HEK293T (cell line): ENCODE data around the gene EDRF1.
A peak's percentile ranks its signal among the peaks of the same experiment; 100 is the strongest.

Source experiments
- CTCF ChIA-PET: fragments of 350-600 bp; formaldehyde crosslinking; extraction: SDS; loops from one replicate; lab custom pipeline; 2021; ENCODE audit warnings: antibody characterized with exemption, inconsistent platforms; lab: Yijun Ruan, JAX
- POLR2A ChIA-PET: fragments of 350-600 bp; formaldehyde crosslinking; extraction: SDS; loops from one replicate; lab custom pipeline; 2020; ENCODE audit warnings: antibody characterized with exemption, inconsistent platforms; lab: Yijun Ruan, JAX
- DNase-seq: peaks from one replicate; pipeline ENCODE4 v3.0.0; 2012; ENCODE audit warnings: mixed read lengths; ENCODE audit errors: extremely low spot score
- ARNT ChIP-seq: fragments of 450-650 bp; IDR thresholded peaks from 2 replicates; pipeline ENCODE4 v1.6.1; 2017; ENCODE audit warnings: mild to moderate bottlenecking
- BHLHE40 ChIP-seq: fragments of 450-650 bp; IDR thresholded peaks from 2 replicates; pipeline ENCODE4 v1.6.1; 2016; ENCODE audit warnings: mild to moderate bottlenecking, moderate library complexity, borderline replicate concordance
- CTBP1 ChIP-seq: fragments of 450-650 bp; IDR thresholded peaks from 2 replicates; pipeline ENCODE4 v1.6.1; 2016; ENCODE audit warnings: borderline replicate concordance
- ELF4 ChIP-seq: fragments of 450-650 bp; IDR thresholded peaks from 2 replicates; pipeline ENCODE4 v1.6.1; 2017; ENCODE audit warnings: antibody characterized with exemption
- FOXA1 ChIP-seq: fragments of 450-650 bp; IDR thresholded peaks from 2 replicates; pipeline ENCODE4 v1.6.1; 2016; ENCODE audit warnings: mild to moderate bottlenecking
- FOXK2 ChIP-seq: fragments of 450-650 bp; IDR thresholded peaks from 2 replicates; pipeline ENCODE4 v1.6.1; 2016; ENCODE audit warnings: mild to moderate bottlenecking
- FOXM1 ChIP-seq: fragments of 450-650 bp; IDR thresholded peaks from 2 replicates; pipeline ENCODE4 v1.6.1; 2017; ENCODE audit warnings: mild to moderate bottlenecking, borderline replicate concordance
- HDGF ChIP-seq: fragments of 450-650 bp; IDR thresholded peaks from 2 replicates; pipeline ENCODE4 v1.6.1; 2017; ENCODE audit warnings: antibody characterized with exemption, borderline replicate concordance
- L3MBTL2 ChIP-seq: fragments of 450-650 bp; conservative IDR thresholded peaks from 2 replicates; pipeline ENCODE4 v1.6.1; 2016; ENCODE audit warnings: mild to moderate bottlenecking
- LEF1 ChIP-seq: fragments of 450-650 bp; IDR thresholded peaks from 2 replicates; pipeline ENCODE4 v1.6.1; 2017; ENCODE audit warnings: mild to moderate bottlenecking, borderline replicate concordance
- NFRKB ChIP-seq: fragments of 450-650 bp; IDR thresholded peaks from 2 replicates; pipeline ENCODE4 v1.6.1; 2016; ENCODE audit warnings: mild to moderate bottlenecking, moderate library complexity
- SP1 ChIP-seq: fragments of 450-650 bp; IDR thresholded peaks from 2 replicates; pipeline ENCODE4 v1.6.1; 2017
- SUZ12 ChIP-seq: fragments of 450-650 bp; IDR thresholded peaks from 2 replicates; pipeline ENCODE4 v1.6.1; 2016; ENCODE audit warnings: mild to moderate bottlenecking
- TARDBP ChIP-seq: fragments of 450-650 bp; IDR thresholded peaks from 2 replicates; pipeline ENCODE4 v1.6.1; 2016
- ZNF384 ChIP-seq: fragments of 450-650 bp; IDR thresholded peaks from 2 replicates; pipeline ENCODE4 v1.6.1; 2016
- TF ChIP-seq, protein P1 (sequence below): fragments of 450-650 bp; IDR thresholded peaks from 2 replicates; pipeline ENCODE4 v1.6.1; 2016

Gene EDRF1, protein sequence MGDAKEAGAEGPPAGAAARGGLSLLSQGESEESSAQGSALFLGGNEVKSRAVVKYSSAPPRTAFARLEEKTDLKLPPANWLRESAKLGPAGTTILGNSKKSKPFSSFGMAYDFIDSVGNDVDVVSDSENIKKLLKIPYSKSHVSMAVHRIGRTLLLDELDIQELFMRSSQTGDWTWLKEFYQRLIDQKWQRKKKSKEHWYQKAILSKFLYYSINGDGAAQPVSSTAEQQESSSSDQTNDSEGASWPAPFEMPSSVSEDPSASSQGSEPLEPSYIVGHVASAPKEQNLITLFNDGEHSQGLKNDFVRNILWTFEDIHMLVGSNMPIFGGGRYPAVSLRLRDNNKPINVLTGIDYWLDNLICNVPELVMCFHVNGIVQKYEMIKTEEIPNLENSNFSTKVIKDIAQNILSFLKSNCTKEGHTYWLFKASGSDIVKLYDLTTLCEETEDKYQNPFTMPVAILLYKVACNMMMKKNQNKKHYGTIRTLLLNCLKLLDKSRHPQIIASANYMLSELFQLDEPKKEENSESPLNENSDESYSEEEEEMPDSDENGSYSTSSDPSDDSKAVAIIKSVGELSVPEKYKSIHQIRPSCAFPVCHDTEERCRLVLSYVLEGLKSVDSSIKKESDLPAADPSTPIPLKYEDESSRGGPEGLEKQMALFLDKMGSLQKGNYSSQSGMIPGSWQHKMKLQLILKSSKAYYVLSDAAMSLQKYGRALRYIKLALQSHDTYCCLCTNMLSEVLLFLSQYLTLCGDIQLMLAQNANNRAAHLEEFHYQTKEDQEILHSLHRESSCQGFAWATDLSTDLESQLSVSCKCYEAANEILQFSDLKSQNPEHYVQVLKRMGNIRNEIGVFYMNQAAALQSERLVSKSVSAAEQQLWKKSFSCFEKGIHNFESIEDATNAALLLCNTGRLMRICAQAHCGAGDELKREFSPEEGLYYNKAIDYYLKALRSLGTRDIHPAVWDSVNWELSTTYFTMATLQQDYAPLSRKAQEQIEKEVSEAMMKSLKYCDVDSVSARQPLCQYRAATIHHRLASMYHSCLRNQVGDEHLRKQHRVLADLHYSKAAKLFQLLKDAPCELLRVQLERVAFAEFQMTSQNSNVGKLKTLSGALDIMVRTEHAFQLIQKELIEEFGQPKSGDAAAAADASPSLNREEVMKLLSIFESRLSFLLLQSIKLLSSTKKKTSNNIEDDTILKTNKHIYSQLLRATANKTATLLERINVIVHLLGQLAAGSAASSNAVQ

DNA sequence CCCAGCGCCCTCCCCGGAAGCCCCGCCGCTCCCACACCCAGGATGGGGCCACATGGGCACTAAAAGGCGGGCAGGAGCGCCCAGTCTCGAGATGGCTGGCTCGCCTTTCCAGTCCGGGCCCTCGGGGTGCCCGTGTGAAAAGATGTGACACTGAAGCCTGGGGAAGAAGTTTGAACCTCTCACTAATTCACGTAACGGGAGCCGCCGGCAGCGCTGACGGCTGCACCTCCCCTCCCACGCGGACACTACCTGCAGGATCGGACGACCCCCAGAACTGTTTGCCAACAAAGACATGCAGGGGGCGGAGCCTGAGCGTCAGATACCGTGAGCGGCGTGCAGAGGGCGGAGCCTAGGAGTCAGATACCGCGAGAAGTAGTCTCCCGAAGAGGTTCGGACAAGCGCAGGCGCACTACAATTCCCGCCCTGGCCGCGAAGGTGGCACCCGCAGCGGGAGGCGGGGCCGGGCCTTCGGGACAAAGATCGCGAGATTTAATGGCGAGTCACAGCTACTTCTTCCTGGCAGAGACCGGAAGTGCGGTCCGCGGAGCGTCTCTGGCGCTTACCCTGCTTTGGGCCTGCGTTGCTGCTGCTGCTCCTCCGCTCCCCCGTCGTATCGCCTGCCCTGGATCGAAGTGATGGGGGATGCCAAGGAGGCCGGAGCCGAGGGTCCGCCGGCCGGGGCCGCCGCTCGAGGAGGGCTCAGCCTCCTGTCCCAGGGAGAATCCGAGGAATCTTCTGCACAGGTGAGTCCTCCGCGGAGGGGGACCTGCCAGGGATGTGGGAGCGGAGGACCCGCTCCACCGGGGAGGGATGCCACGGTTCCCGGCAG, at the start of gene EDRF1:
Gene EDRF1 (plus strand): TSS at position 537 of the 829 bp plus-strand sequence. CDS start 99 bp downstream, at position 636.
- DNase-seq, result peak; percentile 100
- ChIA-PET CTCF (no interaction called here), POLR2A (interaction anchor here (0.6 to 1.0 kb wide), 17 partner anchors 9 to 674 kb away, joined by 3 to 23 read pairs (median 3); partner anchors contain the start of genes BCCIP and UROS)
- no peak for TF ChIP-seq ZNF384
- no peak for TF ChIP-seq BHLHE40
- no peak for TF ChIP-seq TARDBP
- no peak for TF ChIP-seq FOXK2
- TF ChIP-seq, protein P1, sequence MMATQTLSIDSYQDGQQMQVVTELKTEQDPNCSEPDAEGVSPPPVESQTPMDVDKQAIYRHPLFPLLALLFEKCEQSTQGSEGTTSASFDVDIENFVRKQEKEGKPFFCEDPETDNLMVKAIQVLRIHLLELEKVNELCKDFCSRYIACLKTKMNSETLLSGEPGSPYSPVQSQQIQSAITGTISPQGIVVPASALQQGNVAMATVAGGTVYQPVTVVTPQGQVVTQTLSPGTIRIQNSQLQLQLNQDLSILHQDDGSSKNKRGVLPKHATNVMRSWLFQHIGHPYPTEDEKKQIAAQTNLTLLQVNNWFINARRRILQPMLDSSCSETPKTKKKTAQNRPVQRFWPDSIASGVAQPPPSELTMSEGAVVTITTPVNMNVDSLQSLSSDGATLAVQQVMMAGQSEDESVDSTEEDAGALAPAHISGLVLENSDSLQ, result peak; percentile 92
- TF ChIP-seq HDGF, result no peak
- TF ChIP-seq CTBP1, result peak; percentile 30; the same call in 1 of the 2 replicates
- peak; percentile 93 for TF ChIP-seq ELF4
- no peak for TF ChIP-seq FOXA1
- peak; percentile 98 for TF ChIP-seq L3MBTL2
- TF ChIP-seq LEF1, result no peak

DNA sequence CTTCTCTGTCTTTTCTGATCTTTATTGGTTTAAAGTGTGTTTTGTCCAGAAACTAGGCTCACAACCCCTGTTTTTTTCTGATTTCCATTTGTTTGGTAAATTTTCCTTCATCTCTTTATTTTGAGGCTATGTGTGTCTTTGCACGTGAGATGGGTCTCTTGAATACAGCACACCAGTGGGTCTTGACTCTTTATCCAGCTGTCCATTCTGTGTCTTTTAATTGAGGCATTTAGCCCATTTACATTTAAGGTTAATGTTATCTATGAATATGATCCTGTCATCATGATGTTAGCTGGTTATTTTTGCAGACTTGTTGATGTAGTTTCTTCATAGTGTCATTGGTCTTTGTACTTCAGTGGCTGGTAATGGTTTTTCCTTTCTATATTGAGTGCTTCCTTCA, 46.6 kb upstream of the EDRF1 start:
- no peak for DNase-seq
- POLR2A ChIA-PET, result no interaction called here
- CTCF ChIA-PET, result no interaction called here
- TF ChIP-seq ARNT (no peak), L3MBTL2 (no peak), FOXK2 (no peak), LEF1 (no peak), TARDBP (no peak), FOXM1 (no peak), ZNF384 (no peak), SUZ12 (no peak), BHLHE40 (no peak), NFRKB (no peak), ELF4 (no peak), FOXA1 (no peak), SP1 (no peak), HDGF (no peak), CTBP1 (no peak)
- TF ChIP-seq, protein P1, result no peak

DNA sequence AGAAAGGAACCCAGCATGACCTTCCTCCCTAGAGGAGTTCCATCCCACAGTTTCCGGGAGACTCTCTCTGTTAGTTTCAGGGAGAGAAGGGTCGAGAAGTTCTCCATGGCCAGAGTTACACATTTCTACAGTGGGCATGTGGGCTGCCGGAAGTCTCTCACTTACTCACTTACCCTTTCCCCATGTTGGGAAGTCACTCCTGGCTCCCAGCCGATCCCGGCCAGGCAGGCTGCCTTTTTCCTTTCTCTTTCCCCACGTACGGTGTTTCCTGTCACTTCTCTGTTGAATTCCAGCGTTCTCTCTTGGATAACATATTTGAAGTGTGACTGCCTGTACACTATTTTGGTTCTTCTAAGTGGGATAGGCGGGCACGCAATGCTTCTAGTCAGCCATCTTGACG, 40.1 kb upstream of the EDRF1 start:
- DNase-seq, result peak; percentile 4
- POLR2A ChIA-PET, result no interaction called here
- CTCF ChIA-PET, result interaction anchor here (0.7 kb wide), 1 partner anchor 517 kb away, joined by 3 read pairs; no protein-coding TSS in a partner anchor
- TF ChIP-seq L3MBTL2, result no peak
- no peak for TF ChIP-seq ARNT
- TF ChIP-seq ZNF384, result no peak
- TF ChIP-seq SUZ12, result no peak
- no peak for TF ChIP-seq FOXK2
- no peak for TF ChIP-seq CTBP1
- TF ChIP-seq NFRKB, result no peak
- no peak for TF ChIP-seq HDGF
- no peak for TF ChIP-seq SP1
- TF ChIP-seq, protein P1, result no peak
- no peak for TF ChIP-seq FOXM1
- TF ChIP-seq FOXA1, result no peak

DNA sequence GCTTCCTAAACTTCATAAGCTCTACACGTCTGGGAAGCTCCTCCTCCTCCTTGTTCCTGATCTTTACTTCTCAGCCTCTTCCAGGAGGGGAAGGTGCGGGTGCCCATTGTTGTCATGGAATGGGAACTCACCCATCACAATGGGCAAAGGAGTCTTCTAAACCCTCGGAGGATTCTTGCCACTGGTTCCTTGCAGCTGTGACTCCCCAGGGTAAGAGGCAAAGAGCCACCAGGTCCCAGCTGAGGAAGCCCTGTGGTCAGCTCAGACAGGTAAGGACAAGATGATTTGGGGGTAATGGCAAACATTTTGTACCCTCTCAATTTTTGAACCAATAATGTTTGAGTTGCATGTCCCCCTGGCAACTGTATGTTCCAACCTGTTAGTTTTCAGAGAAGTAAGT, 36.4 kb upstream of the EDRF1 start, which contains the start of gene TEX36:
Gene TEX36 (minus strand): TSS at position 101 of the 400 bp plus-strand sequence. CDS start 174 bp downstream, outside the sequence.
- CTCF ChIA-PET, result interaction anchor here (1.4 kb wide), 1 partner anchor 8 kb away, joined by 7 read pairs; no protein-coding TSS in a partner anchor
- POLR2A ChIA-PET, result no interaction called here
- TF ChIP-seq BHLHE40 (no peak), LEF1 (no peak), SUZ12 (no peak), TARDBP (no peak), CTBP1 (no peak)
- peak; percentile 6 for DNase-seq
